Sciatic nerve (tissue), 2 donors: ENCODE data around the gene TENT5C. TPM values are rescaled to one million over a fixed set of nuclear protein-coding genes. Genes with fewer than 3 reads are reported as not detected.
A peak's percentile ranks its signal among the peaks of the same experiment; 100 is the strongest.

Experiments used
- ATAC-seq: fragments of 200-7000 bp; cut with Tn5 transposase; one replicate; pipeline ENCODE4 v1.9.1; 2020; ENCODE audit warnings: mild to moderate bottlenecking, moderate library complexity
- DNase-seq: peaks from one replicate; pipeline ENCODE4 v3.0.0-alpha.2; 2020; ENCODE audit warnings: low spot score
- intact Hi-C: fragments of 100-400 bp; cut with DNase I; formaldehyde crosslinking; loops from one replicate; pipeline ENCODE4 v1.14.2; 2022
- total RNA-seq: library from RNA; stranded (reverse); fragmentation: NEBNext Ultra II Directional; extraction: Animal tissue kit (Norgen Biotek cat#: 25700); gene quantifications from one replicate; pipeline ENCODE4 v1.2.1, GENCODE V29; 2021
- donor health status: DM: no; HTN: no; CAD: no.
- donor health status: DM: no; HTN: no; CAD: no.

Gene TENT5C
- total RNA-seq, 1 donor from 2014 or later: 37.0 TPM

GRCh38 chr1:117662667-117663066 lies 56.8 kb downstream of the TENT5C start:
- DNase-seq: no peak
- no peak for ATAC-seq
- intact Hi-C loops: no loop called here

GRCh38 chr1:117663156-117663902 lies 57.5 kb downstream of the TENT5C start:
- intact Hi-C loops: no loop called here
- no peak for DNase-seq
- no peak for ATAC-seq

- DNase-seq: no peak
- intact Hi-C loops: no loop called here
- no peak for ATAC-seq
Measured at GRCh38 chr1:117664314-117664713, 58.5 kb downstream of the TENT5C start.

GRCh38 chr1:117665556-117666270 lies 59.9 kb downstream of the TENT5C start:
- ATAC-seq (no peak), DNase-seq (no peak)
- intact Hi-C loops: no loop called here

GRCh38 chr1:117669572-117669971 lies 63.7 kb downstream of the TENT5C start:
- intact Hi-C loops: no loop called here
- DNase-seq (no peak), ATAC-seq (no peak)

GRCh38 chr1:117670976-117671780 lies 65.3 kb downstream of the TENT5C start:
- ATAC-seq (no peak), DNase-seq (no peak)
- intact Hi-C loops: no loop called here

- ATAC-seq (peak; percentile 81), DNase-seq (peak; percentile 65)
- intact Hi-C loops: no loop called here
Measured at GRCh38 chr1:117671781-117672501, 66.1 kb downstream of the TENT5C start.

- ATAC-seq (no peak), DNase-seq (no peak)
- intact Hi-C loops: no loop called here
Measured at GRCh38 chr1:117672756-117673155, 66.9 kb downstream of the TENT5C start.

GRCh38 chr1:117673405-117673804 lies 67.6 kb downstream of the TENT5C start:
- ATAC-seq (no peak), DNase-seq (no peak)
- intact Hi-C loops: no loop called here

- peak; percentile 29 for ATAC-seq
- intact Hi-C loops: no loop called here
- no peak for DNase-seq
Measured at GRCh38 chr1:117674521-117675400, 68.9 kb downstream of the TENT5C start.

- intact Hi-C loops: no loop called here
- DNase-seq (no peak), ATAC-seq (no peak)
Measured at GRCh38 chr1:117675907-117676430, 70.1 kb downstream of the TENT5C start.

- intact Hi-C loops: no loop called here
- no peak for ATAC-seq
- DNase-seq: no peak
Measured at GRCh38 chr1:117676615-117677130, 70.8 kb downstream of the TENT5C start.

Other genes with a start within 250 kb of the TENT5C start
- 50.0 TPM for gene MAN1A2, start 238.6 kb upstream of the TENT5C start, total RNA-seq